Measurements from ENCODE around the gene BPIFB3. TPM values are rescaled to one million over a fixed set of nuclear protein-coding genes. Genes with fewer than 3 reads are reported as not detected.

The BPIFB3 gene
- total RNA-seq, 4 donors from 2014 or later: not detected

DNA sequence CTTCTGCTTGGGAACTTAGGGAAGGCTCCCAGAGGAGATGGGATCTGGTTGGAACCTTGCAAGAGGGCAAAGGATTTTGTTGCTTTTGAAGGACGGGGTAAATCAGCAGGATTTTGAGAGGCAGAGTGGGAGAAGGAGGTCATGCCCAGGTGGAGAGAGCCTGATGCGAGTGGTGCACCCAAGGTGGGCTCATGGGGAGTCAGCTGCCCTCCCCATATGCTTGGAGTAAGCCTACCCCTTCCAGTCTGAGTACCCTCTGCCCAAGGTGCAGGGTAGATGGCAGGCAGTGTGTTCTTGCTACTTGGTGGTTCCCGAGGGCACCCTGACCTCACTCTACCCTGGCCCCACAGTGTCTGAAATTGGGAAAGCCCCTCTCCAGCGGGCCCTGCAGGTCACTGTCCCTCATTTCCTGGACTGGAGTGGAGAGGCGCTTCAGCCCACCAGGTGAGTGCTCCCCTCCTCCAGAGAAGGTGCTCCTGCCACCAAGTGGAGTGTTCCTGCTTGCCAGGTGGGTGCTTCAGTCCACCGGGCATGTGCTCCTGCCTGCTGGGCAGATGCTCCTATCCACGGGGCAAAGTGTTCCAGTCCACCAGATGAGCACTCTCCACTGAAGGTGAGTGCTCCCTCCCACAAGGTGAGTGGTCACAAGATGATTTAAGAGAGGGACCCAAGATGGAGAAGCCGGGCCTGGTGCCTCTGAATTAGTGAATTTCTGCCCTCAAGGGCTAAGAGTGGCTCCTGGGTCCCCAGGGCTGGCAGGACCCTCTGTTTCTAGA is 42.8 kb upstream of the BPIFB3 start:
- H3K27ac ChIP-seq: no peak overlapping the region
- DNase-seq: no peak
- no peaks in the 10 kb centered on the region for H3K36me3 ChIP-seq
- intact Hi-C loops (cut with DNase I; ENCODE audit: low total_unique reads): no loop called here
- no peaks in the 10 kb centered on the region for H3K4me1 ChIP-seq
- no peaks in the 10 kb centered on the region for H3K27me3 ChIP-seq
- TF ChIP-seq, protein P1, sequence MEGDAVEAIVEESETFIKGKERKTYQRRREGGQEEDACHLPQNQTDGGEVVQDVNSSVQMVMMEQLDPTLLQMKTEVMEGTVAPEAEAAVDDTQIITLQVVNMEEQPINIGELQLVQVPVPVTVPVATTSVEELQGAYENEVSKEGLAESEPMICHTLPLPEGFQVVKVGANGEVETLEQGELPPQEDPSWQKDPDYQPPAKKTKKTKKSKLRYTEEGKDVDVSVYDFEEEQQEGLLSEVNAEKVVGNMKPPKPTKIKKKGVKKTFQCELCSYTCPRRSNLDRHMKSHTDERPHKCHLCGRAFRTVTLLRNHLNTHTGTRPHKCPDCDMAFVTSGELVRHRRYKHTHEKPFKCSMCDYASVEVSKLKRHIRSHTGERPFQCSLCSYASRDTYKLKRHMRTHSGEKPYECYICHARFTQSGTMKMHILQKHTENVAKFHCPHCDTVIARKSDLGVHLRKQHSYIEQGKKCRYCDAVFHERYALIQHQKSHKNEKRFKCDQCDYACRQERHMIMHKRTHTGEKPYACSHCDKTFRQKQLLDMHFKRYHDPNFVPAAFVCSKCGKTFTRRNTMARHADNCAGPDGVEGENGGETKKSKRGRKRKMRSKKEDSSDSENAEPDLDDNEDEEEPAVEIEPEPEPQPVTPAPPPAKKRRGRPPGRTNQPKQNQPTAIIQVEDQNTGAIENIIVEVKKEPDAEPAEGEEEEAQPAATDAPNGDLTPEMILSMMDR (IDR thresholded peaks at IDR 0.05): no peak
- TF ChIP-seq POLR2A (IDR thresholded peaks at IDR 0.05): no peak
- no peak overlapping the region for H3K4me3 ChIP-seq
- H3K9me3 ChIP-seq: no peaks in the 10 kb centered on the region

DNA sequence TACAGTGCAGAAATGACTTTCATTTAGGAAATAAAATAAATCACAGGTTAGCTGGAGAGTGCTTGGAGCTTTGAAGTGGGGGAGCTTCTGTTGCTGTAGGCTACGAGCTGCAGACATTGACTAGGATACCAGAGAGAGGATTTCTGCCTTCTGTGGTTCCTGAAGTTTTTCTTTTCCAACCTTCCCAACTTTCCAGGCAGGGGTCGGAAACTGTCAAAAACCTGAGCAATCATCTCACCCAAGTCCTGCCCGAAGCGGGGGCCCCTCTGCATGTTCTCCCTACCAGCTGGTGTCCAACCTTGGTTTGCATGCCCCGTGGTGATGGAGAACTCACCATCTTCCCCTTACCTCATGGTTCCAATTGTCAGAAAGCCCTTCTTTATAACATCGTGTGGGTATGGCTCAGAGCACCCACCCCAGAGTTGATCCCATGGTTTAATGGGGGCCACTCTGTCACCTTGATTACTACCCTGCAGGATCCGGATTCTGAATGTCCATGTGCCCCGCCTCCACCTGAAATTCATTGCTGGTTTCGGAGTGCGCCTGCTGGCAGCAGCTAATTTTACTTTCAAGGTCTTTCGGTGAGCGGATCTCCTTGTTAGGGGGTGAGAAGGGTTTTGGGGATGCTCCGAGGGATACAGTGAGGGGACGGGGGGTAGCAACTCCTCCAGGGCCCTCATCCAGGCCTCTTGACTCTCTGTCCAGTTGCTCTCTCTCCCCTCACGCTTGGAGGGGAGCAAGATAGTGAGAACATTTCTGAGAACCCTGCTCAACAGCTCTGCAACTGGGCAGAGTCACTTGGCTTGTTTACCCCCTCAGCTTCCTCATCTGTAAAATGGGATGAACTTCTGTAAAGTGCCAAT is 41.1 kb upstream of the BPIFB3 start:
- Histone ChIP-seq H3K9me3 (no peaks in the 10 kb centered on the region), H3K4me3 (no peak overlapping the region), H3K27ac (no peak overlapping the region), H3K36me3 (no peaks in the 10 kb centered on the region), H3K27me3 (no peaks in the 10 kb centered on the region), H3K4me1 (no peaks in the 10 kb centered on the region)
- no peak for DNase-seq
- intact Hi-C loops (cut with DNase I; ENCODE audit: low total_unique reads): no loop called here
- TF ChIP-seq POLR2A (IDR thresholded peaks at IDR 0.05): no peak
- TF ChIP-seq, protein P1 (IDR thresholded peaks at IDR 0.05): no peak

DNA sequence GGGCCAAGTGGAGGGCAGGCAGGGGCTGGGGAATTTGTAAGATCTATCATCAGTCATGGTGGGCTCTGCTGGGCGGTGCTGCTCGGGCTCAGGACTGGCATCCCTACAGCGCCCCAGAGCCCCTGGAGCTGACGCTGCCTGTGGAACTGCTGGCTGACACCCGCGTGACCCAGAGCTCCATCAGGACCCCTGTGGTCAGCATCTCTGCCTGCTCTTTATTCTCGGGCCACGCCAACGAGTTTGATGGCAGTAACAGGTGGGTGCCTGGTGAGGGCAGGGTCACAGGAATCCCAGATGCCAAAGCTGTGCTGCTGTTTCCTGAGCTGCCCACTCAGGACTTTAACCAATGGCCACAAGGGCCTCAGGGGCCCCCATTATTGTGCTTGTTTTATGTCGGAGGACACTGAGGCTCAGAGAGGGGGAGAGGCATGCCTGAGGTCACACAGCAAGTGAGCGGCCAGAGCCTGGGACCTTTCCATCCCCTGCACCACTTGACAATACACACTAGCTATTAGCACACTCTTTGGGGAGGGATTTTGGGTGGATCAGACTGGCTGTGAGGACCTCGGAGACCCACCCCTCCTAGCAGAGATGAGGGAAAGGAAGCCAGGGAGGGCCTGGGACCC is 39.9 kb upstream of the BPIFB3 start:
- no peak for DNase-seq
- no peak for TF ChIP-seq POLR2A (IDR thresholded peaks at IDR 0.05)
- TF ChIP-seq, protein P1 (IDR thresholded peaks at IDR 0.05): no peak
- H3K9me3 ChIP-seq: no peaks in the 10 kb centered on the region
- no peaks in the 10 kb centered on the region for H3K36me3 ChIP-seq
- no peak overlapping the region for H3K4me3 ChIP-seq
- no peaks in the 10 kb centered on the region for H3K4me1 ChIP-seq
- intact Hi-C loops (cut with DNase I; ENCODE audit: low total_unique reads): no loop called here
- no peaks in the 10 kb centered on the region for H3K27me3 ChIP-seq
- no peak overlapping the region for H3K27ac ChIP-seq

DNA sequence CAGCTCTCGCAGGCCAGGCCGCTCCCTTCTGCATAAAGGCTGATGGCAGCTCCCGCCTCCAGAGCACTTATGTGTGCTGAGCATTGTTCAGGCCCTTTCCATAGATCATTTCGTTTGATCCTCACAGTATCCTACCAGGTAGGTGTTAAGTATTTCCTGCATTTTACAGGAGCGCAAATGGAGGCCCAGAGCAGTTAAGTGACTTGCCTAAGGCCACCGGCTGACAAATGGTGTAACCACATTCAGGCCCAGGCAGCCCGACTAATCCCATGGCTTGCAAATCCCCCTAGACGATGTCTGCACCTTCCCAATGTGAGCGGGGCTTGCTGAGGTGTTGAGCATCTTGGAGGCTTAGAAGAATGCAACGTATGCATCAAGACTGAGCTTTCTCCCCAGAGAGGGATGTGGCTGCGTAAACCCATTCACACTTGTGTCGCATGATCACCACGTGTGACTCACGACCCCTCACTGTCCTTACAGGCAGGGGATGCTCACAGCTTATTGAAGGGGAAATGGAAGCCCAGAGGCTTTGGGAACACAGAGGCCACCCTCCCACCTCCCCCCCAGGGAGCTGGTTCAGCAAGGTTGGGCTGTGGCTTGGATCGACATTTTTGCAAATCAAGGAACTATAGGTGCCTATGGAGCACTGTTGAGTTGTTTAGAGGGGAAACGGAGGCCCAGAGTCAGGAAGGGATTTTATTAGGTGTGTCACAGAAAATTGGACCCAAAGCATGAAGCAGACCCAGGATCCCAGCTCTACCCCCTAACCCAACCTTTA is 39.2 kb upstream of the BPIFB3 start:
- H3K27ac ChIP-seq: no peak overlapping the region
- H3K36me3 ChIP-seq: no peaks in the 10 kb centered on the region
- no peaks in the 10 kb centered on the region for H3K4me1 ChIP-seq
- no peak overlapping the region for H3K4me3 ChIP-seq
- intact Hi-C loops (cut with DNase I; ENCODE audit: low total_unique reads): no loop called here
- no peak for TF ChIP-seq POLR2A (IDR thresholded peaks at IDR 0.05)
- TF ChIP-seq, protein P1 (IDR thresholded peaks at IDR 0.05): no peak
- no peaks in the 10 kb centered on the region for H3K9me3 ChIP-seq
- DNase-seq: no peak
- no peaks in the 10 kb centered on the region for H3K27me3 ChIP-seq

Measured in uterus (tissue), 4 donors.